Smooth muscle cell (in vitro differentiated cells): ENCODE measurements around the gene SARM1. TPM values are rescaled to one million over a fixed set of nuclear protein-coding genes. Genes with fewer than 3 reads are reported as not detected.
A peak's percentile ranks its signal among the peaks of the same experiment; 100 is the strongest.

Source experiments
- DNase-seq: peaks from one replicate; lab custom pipeline; 2025; ENCODE audit not compliant: unreplicated experiment; lab: John Stamatoyannopoulos, UW
- H2AFZ ChIP-seq: fragments of 200-600 bp; sonication (generic); 2 replicates; pipeline ENCODE4 v1.6.0; 2016; ENCODE audit warnings: antibody characterized with exemption, low read depth, mild to moderate bottlenecking
- H3F3A ChIP-seq: fragments of 200-600 bp; sonication (generic); 2 replicates; pipeline ENCODE4 v1.6.0; 2017; ENCODE audit warnings: antibody characterized with exemption, low read depth
- H3K27ac ChIP-seq: fragments of 200-600 bp; sonication (generic); 2 replicates; pipeline ENCODE4 v1.5.1; 2016; ENCODE audit warnings: low read depth, mild to moderate bottlenecking
- H3K27me3 ChIP-seq: fragments of 200-600 bp; sonication (generic); 2 replicates; pipeline ENCODE4 v1.6.1; 2016; ENCODE audit warnings: low read depth, mild to moderate bottlenecking
- H3K36me3 ChIP-seq: fragments of 200-600 bp; sonication (generic); 2 replicates; pipeline ENCODE4 v1.5.1; 2016; ENCODE audit warnings: low read depth
- H3K4me1 ChIP-seq: fragments of 200-600 bp; sonication (generic); 2 replicates; pipeline ENCODE4 v1.5.1; 2016; ENCODE audit warnings: low read depth
- H3K4me2 ChIP-seq: fragments of 200-600 bp; sonication (generic); 2 replicates; pipeline ENCODE4 v1.6.0; 2016; ENCODE audit warnings: mild to moderate bottlenecking
- H3K4me3 ChIP-seq: fragments of 200-600 bp; sonication (generic); 2 replicates; pipeline ENCODE4 v1.5.1; 2016; ENCODE audit warnings: mild to moderate bottlenecking
- H3K79me2 ChIP-seq: fragments of 200-600 bp; sonication (generic); 2 replicates; pipeline ENCODE4 v1.6.0; 2016; ENCODE audit warnings: low read depth, mild to moderate bottlenecking
- H3K9ac ChIP-seq: fragments of 200-600 bp; sonication (generic); 2 replicates; pipeline ENCODE4 v1.6.0; 2016; ENCODE audit warnings: low read depth
- H3K9me3 ChIP-seq: fragments of 200-600 bp; sonication (generic); replicated peaks from 2 replicates; pipeline ENCODE4 v1.5.1; 2016; ENCODE audit warnings: low read depth
- H4K20me1 ChIP-seq: fragments of 200-600 bp; sonication (generic); 2 replicates; pipeline ENCODE4 v1.6.0; 2016; ENCODE audit warnings: low read depth
- WGBS: methylation state at CpG from one replicate; pipeline ENCODE4 v1.1.7; 2016; ENCODE audit warnings: low lambda C conversion rate; 5-methylcytosine and 5-hydroxymethylcytosine counted together
- polyA plus RNA-seq: library from polyadenylated mRNA; unstranded; fragments of >200 nt; fragmentation: Nextera tagmentation; extraction: Ambion mirVana; gene quantifications from 2 replicates; pipeline ENCODE4 v1.2.1, GENCODE V29; 2016
- total RNA-seq: library from RNA; depleted of rRNA; stranded (reverse); fragments of >200 nt; gene quantifications from 2 replicates; pipeline ENCODE4 v1.2.3, GENCODE V29; 2014
- TF ChIP-seq, protein P1 (sequence below): fragments of 200-600 bp; sonication (generic); IDR thresholded peaks from 2 replicates; pipeline ENCODE4 v1.5.1; 2017; ENCODE audit warnings: borderline replicate concordance, mild to moderate bottlenecking, antibody characterized with exemption; ENCODE audit not compliant: insufficient read depth, poor library complexity, severe bottlenecking

Gene SARM1
- total and polyA plus RNA-seq, 2 experiments from 2014 or later = 8.3 to 13.4 TPM

DNA sequence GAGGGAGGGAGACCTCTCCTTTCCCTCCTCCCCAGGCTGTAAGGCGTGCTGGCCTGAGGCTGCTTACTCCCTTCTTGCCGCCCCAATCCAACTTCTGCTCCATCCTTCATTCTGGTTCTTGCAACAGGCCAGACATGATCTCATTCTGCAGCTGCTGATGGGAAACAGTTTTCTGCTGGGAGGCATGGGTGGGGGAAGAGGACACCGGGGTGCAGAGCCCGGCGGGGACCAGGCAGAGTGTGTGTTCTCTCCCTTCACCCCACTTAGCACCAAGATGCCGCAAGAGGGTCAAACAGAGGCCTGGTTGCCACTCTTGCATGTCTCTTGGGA is 1.4 kb downstream of the SARM1 start:
- Histone ChIP-seq H3K4me2 (peak overlapping the region; percentile 94), H3K4me3 (peak overlapping the region; percentile 68), H2AFZ (no peak overlapping the region), H3K79me2 (peaks cover 19% of the 10 kb centered on the region), H3K27me3 (no peaks in the 10 kb centered on the region), H4K20me1 (peaks cover 49% of the 10 kb centered on the region), H3F3A (peaks cover 5% of the 10 kb centered on the region), H3K9ac (no peak overlapping the region), H3K27ac (no peak overlapping the region), H3K9me3 (no peaks in the 10 kb centered on the region), H3K36me3 (no peaks in the 10 kb centered on the region), H3K4me1 (peaks cover 20% of the 10 kb centered on the region)
- no peak for DNase-seq
- TF ChIP-seq, protein P1, sequence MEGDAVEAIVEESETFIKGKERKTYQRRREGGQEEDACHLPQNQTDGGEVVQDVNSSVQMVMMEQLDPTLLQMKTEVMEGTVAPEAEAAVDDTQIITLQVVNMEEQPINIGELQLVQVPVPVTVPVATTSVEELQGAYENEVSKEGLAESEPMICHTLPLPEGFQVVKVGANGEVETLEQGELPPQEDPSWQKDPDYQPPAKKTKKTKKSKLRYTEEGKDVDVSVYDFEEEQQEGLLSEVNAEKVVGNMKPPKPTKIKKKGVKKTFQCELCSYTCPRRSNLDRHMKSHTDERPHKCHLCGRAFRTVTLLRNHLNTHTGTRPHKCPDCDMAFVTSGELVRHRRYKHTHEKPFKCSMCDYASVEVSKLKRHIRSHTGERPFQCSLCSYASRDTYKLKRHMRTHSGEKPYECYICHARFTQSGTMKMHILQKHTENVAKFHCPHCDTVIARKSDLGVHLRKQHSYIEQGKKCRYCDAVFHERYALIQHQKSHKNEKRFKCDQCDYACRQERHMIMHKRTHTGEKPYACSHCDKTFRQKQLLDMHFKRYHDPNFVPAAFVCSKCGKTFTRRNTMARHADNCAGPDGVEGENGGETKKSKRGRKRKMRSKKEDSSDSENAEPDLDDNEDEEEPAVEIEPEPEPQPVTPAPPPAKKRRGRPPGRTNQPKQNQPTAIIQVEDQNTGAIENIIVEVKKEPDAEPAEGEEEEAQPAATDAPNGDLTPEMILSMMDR = no peak
- WGBS = 89% methylated on average over 6 of the region's 6 CpGs

DNA sequence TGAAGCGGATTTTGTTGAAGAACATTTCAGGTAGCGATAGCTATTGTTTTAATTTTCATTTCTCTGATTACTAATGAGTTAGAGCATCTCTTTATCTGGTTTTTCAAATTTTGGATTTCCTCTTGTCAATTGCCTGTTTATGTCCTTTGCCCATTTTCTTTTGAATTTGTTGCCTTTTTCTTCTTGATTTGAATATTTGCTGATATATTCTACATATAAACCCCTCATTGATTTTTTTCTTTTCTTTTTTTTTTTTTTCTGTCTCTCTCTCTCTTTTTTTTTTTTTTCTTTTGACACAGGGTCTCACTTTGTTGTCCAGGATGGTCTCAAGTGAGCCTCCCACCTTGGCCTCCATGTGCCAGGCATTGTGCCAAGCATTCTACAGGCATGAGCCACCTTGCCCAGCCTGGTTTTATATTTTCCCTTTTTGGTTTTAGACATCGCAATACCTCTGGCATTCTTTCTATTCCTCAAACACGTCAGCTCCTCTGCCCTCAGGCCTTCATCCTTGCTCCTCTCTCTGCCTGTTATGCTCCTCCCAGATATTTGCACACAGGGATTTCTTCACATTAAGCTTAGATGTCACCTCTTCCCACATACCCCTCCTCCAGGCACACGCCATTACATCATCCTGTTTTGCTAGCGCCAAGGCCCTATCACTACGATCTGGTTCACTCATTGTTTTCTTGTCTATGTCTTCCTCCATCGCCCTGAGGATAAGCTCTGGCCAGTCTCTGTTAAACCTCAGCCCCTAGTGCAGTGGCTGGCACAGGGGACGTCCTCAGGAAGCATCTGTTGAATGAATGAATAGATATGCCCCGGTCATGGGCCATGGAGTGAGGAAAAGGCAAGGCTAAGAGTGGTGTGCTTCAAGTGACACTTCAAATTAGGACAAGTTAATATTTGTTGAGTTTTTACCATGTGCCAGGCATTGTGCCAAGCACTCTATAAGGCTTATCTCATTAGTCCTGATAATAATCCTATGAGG is 8.6 kb downstream of the SARM1 start:
- Histone ChIP-seq H4K20me1 (peaks cover 80% of the 10 kb centered on the region), H3F3A (no peaks in the 10 kb centered on the region), H3K4me2 (peak overlapping the region; percentile 21), H2AFZ (no peak overlapping the region), H3K27ac (no peak overlapping the region), H3K9me3 (no peaks in the 10 kb centered on the region), H3K36me3 (no peaks in the 10 kb centered on the region), H3K9ac (no peak overlapping the region), H3K79me2 (no peaks in the 10 kb centered on the region), H3K4me3 (no peak overlapping the region), H3K27me3 (peaks cover 27% of the 10 kb centered on the region), H3K4me1 (no peaks in the 10 kb centered on the region)
- no peak for DNase-seq
- TF ChIP-seq, protein P1 = no peak
- WGBS = 65% methylated on average over 10 of the region's 10 CpGs

DNA sequence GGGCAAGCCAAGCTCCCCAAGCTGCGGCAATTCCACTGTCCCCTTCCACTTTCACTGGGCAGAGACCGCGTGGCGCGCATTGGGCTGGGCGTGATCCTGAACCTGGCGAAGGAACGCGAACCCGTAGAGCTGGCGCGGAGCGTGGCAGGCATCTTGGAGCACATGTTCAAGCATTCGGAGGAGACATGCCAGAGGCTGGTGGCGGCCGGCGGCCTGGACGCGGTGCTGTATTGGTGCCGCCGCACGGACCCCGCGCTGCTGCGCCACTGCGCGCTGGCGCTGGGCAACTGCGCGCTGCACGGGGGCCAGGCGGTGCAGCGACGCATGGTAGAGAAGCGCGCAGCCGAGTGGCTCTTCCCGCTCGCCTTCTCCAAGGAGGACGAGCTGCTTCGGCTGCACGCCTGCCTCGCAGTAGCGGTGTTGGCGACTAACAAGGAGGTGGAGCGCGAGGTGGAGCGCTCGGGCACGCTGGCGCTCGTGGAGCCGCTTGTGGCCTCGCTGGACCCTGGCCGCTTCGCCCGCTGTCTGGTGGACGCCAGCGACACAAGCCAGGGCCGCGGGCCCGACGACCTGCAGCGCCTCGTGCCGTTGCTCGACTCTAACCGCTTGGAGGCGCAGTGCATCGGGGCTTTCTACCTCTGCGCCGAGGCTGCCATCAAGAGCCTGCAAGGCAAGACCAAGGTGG is 9.8 kb downstream of the SARM1 start:
- Histone ChIP-seq H3K4me1 (no peaks in the 10 kb centered on the region), H3K4me3 (peak overlapping the region; percentile 10), H3K9ac (no peak overlapping the region), H3K4me2 (peak overlapping the region; percentile 68), H4K20me1 (peaks cover 75% of the 10 kb centered on the region), H3K27ac (no peak overlapping the region), H3K79me2 (no peaks in the 10 kb centered on the region), H3K9me3 (no peaks in the 10 kb centered on the region), H2AFZ (no peak overlapping the region), H3F3A (no peaks in the 10 kb centered on the region), H3K27me3 (peaks cover 27% of the 10 kb centered on the region), H3K36me3 (no peaks in the 10 kb centered on the region)
- no peak for DNase-seq
- TF ChIP-seq, protein P1 = peak; percentile 34
- WGBS = 28% methylated on average over 71 of the region's 72 CpGs
